Mammary epithelial cell (primary cell): ENCODE data around the gene RAB40B.

Source experiments
- EZH2 ChIP-seq: IDR thresholded peaks from 2 replicates; pipeline ENCODE4 v1.6.1; 2012; ENCODE audit warnings: low read length, inconsistent platforms, borderline replicate concordance
- TF ChIP-seq, protein P1 (sequence below), 2 donors: IDR thresholded peaks in 1 of 2; conservative IDR thresholded peaks in 1 of 2; 2 replicates each; pipeline ENCODE4 v1.5.1; 2011 to 2012; ENCODE audit warnings: inconsistent platforms in 2 of 2, low read length in 2 of 2, mild to moderate bottlenecking in 2 of 2, control low read depth in 1 of 2, low read depth in 1 of 2; ENCODE audit not compliant: insufficient read depth in 1 of 2; ENCODE audit errors: extremely low read depth in 1 of 2

DNA sequence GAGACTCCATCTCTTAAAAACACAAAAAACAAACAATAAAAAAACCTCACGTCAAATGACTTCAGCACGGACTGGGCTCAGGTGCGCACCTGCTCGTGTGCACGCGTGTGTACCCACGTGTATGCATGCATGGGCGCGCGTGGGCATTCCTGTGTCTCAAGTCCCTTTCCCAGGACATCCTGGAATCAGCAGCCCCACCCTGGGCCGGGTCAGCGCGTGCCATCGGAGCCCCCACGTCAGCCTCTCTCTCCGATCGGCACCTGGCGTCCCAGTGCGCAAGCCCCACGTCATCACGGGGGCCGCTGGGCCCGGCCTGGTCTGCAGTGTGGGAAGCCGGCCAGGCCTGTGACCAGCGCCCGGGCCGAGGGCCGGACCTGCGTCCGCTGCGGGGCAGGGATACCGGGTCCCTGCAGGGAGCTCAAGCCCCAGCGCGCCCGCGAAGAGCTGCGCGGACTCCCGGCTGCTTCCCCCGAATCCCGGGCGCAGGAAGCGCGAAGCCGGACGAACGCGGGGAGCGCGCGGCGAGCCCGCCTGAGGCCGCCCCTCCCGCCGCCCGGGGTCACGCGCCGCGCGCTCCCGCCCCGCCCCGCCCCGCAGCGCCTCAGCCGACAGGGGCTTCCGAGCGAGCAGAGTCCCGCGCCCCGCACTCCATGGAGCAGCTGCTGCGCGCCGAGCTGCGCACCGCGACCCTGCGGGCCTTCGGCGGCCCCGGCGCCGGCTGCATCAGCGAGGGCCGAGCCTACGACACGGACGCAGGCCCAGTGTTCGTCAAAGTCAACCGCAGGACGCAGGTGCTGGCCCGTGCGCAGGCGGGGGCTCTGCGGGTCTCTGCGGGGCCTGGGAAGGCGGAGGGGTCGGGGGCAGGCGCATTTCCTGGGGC, 36.7 kb upstream of the RAB40B start, which contains the start of gene FN3K:
- TF ChIP-seq, protein P1, sequence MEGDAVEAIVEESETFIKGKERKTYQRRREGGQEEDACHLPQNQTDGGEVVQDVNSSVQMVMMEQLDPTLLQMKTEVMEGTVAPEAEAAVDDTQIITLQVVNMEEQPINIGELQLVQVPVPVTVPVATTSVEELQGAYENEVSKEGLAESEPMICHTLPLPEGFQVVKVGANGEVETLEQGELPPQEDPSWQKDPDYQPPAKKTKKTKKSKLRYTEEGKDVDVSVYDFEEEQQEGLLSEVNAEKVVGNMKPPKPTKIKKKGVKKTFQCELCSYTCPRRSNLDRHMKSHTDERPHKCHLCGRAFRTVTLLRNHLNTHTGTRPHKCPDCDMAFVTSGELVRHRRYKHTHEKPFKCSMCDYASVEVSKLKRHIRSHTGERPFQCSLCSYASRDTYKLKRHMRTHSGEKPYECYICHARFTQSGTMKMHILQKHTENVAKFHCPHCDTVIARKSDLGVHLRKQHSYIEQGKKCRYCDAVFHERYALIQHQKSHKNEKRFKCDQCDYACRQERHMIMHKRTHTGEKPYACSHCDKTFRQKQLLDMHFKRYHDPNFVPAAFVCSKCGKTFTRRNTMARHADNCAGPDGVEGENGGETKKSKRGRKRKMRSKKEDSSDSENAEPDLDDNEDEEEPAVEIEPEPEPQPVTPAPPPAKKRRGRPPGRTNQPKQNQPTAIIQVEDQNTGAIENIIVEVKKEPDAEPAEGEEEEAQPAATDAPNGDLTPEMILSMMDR (conservative IDR thresholded peaks at IDR 0.05 in 1 of 2, IDR thresholded peaks at IDR 0.05 in 1 of 2; ENCODE audit: extremely low read depth in 1 of 2, insufficient read depth in 1 of 2, low read depth in 1 of 2, low read length in 2 of 2), result no peak
- no peak for TF ChIP-seq EZH2
